H9 (cell line): ENCODE data around the gene FLVCR1. TPM values are rescaled to one million over a fixed set of nuclear protein-coding genes. Genes with fewer than 3 reads are reported as not detected.

Experiments used
- DNase-seq: peaks from one replicate; pipeline ENCODE4 v3.0.0-alpha.2; 2017
- H2AFZ ChIP-seq: one replicate; pipeline ENCODE4 v1.6.1; 2013; ENCODE audit warnings: mild to moderate bottlenecking, low read length, control low read depth, moderate library complexity
- H2AK5ac ChIP-seq: 2 replicates; pipeline ENCODE4 v1.6.1; 2013; ENCODE audit warnings: low read length, control low read depth, mixed read lengths; ENCODE audit not compliant: insufficient read length
- H2BK120ac ChIP-seq: one replicate; pipeline ENCODE4 v1.6.1; 2013; ENCODE audit warnings: low read depth, mild to moderate bottlenecking, low read length, control low read depth, inconsistent platforms; ENCODE audit not compliant: poor library complexity, severe bottlenecking
- H2BK12ac ChIP-seq: 2 replicates; pipeline ENCODE4 v1.6.1; 2013; ENCODE audit warnings: low read length, control low read depth, mixed read lengths, low read depth; ENCODE audit not compliant: insufficient read length
- H2BK15ac ChIP-seq: 2 replicates; pipeline ENCODE4 v1.6.1; 2013; ENCODE audit warnings: low read depth, low read length, control low read depth
- H2BK20ac ChIP-seq: one replicate; pipeline ENCODE4 v1.6.1; 2013; ENCODE audit warnings: low read depth, mild to moderate bottlenecking, low read length, control low read depth, inconsistent platforms; ENCODE audit not compliant: poor library complexity, severe bottlenecking
- H2BK5ac ChIP-seq: 2 replicates; pipeline ENCODE4 v1.6.1; 2013; ENCODE audit warnings: low read length, control low read depth, mixed read lengths; ENCODE audit not compliant: insufficient read length
- H3K14ac ChIP-seq: 2 replicates; pipeline ENCODE4 v1.6.1; 2013; ENCODE audit warnings: low read length, control low read depth; ENCODE audit not compliant: insufficient read depth
- H3K18ac ChIP-seq: 2 replicates; pipeline ENCODE4 v1.6.1; 2013; ENCODE audit warnings: low read depth, mild to moderate bottlenecking, mixed read lengths, low read length, control low read depth; ENCODE audit not compliant: insufficient read length
- H3K23ac ChIP-seq: 2 replicates; pipeline ENCODE4 v1.6.1; 2013; ENCODE audit warnings: low read length, control low read depth, mixed read lengths, low read depth; ENCODE audit not compliant: insufficient read length
- H3K23me2 ChIP-seq: 2 replicates; pipeline ENCODE4 v1.6.1; 2013; ENCODE audit warnings: low read depth, mild to moderate bottlenecking, mixed read lengths, low read length, control low read depth; ENCODE audit not compliant: insufficient read length, poor library complexity, severe bottlenecking
- H3K27ac ChIP-seq: 2 replicates; pipeline ENCODE4 v1.5.1; 2013; ENCODE audit warnings: low read length, control low read depth, mixed read lengths, low read depth; ENCODE audit not compliant: insufficient read length
- H3K27me3 ChIP-seq: 2 replicates; pipeline ENCODE4 v1.6.1; 2013; ENCODE audit warnings: low read length, control low read depth, inconsistent platforms; ENCODE audit not compliant: insufficient read depth
- H3K4ac ChIP-seq: 2 replicates; pipeline ENCODE4 v1.6.1; 2013; ENCODE audit warnings: low read depth, mild to moderate bottlenecking, control low read depth, inconsistent platforms, low read length, moderate library complexity
- H3K4me1 ChIP-seq: 2 replicates; pipeline ENCODE4 v1.6.1; 2013; ENCODE audit warnings: low read length, control low read depth, inconsistent platforms; ENCODE audit not compliant: insufficient read depth
- H3K4me2 ChIP-seq: 2 replicates; pipeline ENCODE4 v1.6.1; 2013; ENCODE audit warnings: low read length, control low read depth, mixed read lengths; ENCODE audit not compliant: insufficient read length, insufficient read depth
- H3K56ac ChIP-seq: 2 replicates; pipeline ENCODE4 v1.6.1; 2013; ENCODE audit warnings: low read depth, mild to moderate bottlenecking, mixed read lengths, low read length, control low read depth; ENCODE audit not compliant: insufficient read length
- H3K79me1 ChIP-seq: 2 replicates; pipeline ENCODE4 v1.6.1; 2013; ENCODE audit warnings: low read depth, mild to moderate bottlenecking, moderate library complexity, low read length, control low read depth, inconsistent platforms; ENCODE audit not compliant: insufficient read depth, poor library complexity, severe bottlenecking
- H3K79me2 ChIP-seq: 2 replicates; pipeline ENCODE4 v1.6.1; 2013; ENCODE audit warnings: low read length, control low read depth, inconsistent platforms; ENCODE audit not compliant: insufficient read depth
- H3K9ac ChIP-seq: 2 replicates; pipeline ENCODE4 v1.6.1; 2013; ENCODE audit warnings: low read length, control low read depth, mixed read lengths; ENCODE audit not compliant: insufficient read length; ENCODE audit errors: extremely low read depth
- H3K9me3 ChIP-seq: one replicate; pipeline ENCODE4 v1.6.1; 2013; ENCODE audit warnings: low read depth, low read length, inconsistent platforms; ENCODE audit not compliant: control insufficient read depth
- H3T11ph ChIP-seq: one replicate; pipeline ENCODE4 v1.6.1; 2013; ENCODE audit warnings: mild to moderate bottlenecking, low read length, control low read depth, inconsistent platforms
- H4K20me1 ChIP-seq: one replicate; pipeline ENCODE4 v1.6.1; 2013; ENCODE audit not compliant: control insufficient read depth, insufficient read length, insufficient read depth
- H4K5ac ChIP-seq: 2 replicates; pipeline ENCODE4 v1.6.1; 2013; ENCODE audit warnings: low read depth, mild to moderate bottlenecking, mixed read lengths, low read length, control low read depth; ENCODE audit not compliant: insufficient read length
- H4K8ac ChIP-seq: replicated peaks from 2 replicates; pipeline ENCODE4 v1.6.1; 2013; ENCODE audit warnings: low read length, control low read depth, mixed read lengths, low read depth; ENCODE audit not compliant: insufficient read length
- H4K91ac ChIP-seq: 2 replicates; pipeline ENCODE4 v1.6.1; 2013; ENCODE audit warnings: low read depth, mild to moderate bottlenecking, moderate library complexity, mixed read lengths, low read length, control low read depth; ENCODE audit not compliant: insufficient read length
- H3K27ac Mint-ChIP-seq, 3 experiments: 2 replicates in 2 of 3; 3 replicates in 1 of 3; pipeline ENCODE4 v1.8.0; 2020 to 2021; ENCODE audit warnings: mixed read lengths in 3 of 3, mild to moderate bottlenecking in 1 of 3, moderate library complexity in 1 of 3
- H3K27me3 Mint-ChIP-seq: 2 replicates; pipeline ENCODE4 v1.8.0; 2021; ENCODE audit warnings: low read depth, mild to moderate bottlenecking, moderate library complexity, mixed read lengths
- H3K36me3 Mint-ChIP-seq, 3 experiments: 2 replicates in 2 of 3; 3 replicates in 1 of 3; pipeline ENCODE4 v1.8.0; 2020 to 2021; ENCODE audit warnings: low read depth in 3 of 3, mixed read lengths in 3 of 3; ENCODE audit not compliant: insufficient read depth in 1 of 3
- H3K4me1 Mint-ChIP-seq, 2 experiments: 2 replicates each; pipeline ENCODE4 v1.8.0; 2020; ENCODE audit warnings: mixed read lengths in 2 of 2
- H3K4me3 Mint-ChIP-seq, 2 experiments: 2 replicates in 1 of 2; 3 replicates in 1 of 2; pipeline ENCODE4 v1.8.0; 2020 to 2021; ENCODE audit warnings: mild to moderate bottlenecking in 2 of 2, mixed read lengths in 2 of 2, moderate library complexity in 1 of 2
- H3K9me3 Mint-ChIP-seq, 2 experiments: 2 replicates in 1 of 2; 3 replicates in 1 of 2; pipeline ENCODE4 v1.8.0; 2020; ENCODE audit warnings: mild to moderate bottlenecking in 2 of 2, mixed read lengths in 2 of 2, moderate library complexity in 1 of 2
- WGBS: extraction: QIAGEN DNeasy Blood & Tissue Kit; methylation state at CpG from one replicate; pipeline ENCODE4 v1.1.7; 2013; ENCODE audit warnings: missing lambda C conversion rate, low lambda C conversion rate, mixed read lengths; ENCODE audit not compliant: insufficient read length; ENCODE audit errors: extremely low coverage; 5-methylcytosine and 5-hydroxymethylcytosine counted together
- total RNA-seq: library from RNA; stranded (reverse); gene quantifications from 2 replicates; pipeline ENCODE4 v1.2.1, GENCODE V29; 2021
- TF ChIP-seq, protein P1 (sequence below): fragments of 200-600 bp; sonication (generic); conservative IDR thresholded peaks from 3 replicates; pipeline ENCODE4 v1.8.0; 2021; ENCODE audit warnings: antibody characterized with exemption, mild to moderate bottlenecking

Gene FLVCR1
- total RNA-seq, 1 experiment from 2014 or later: 55.2 TPM

- Mint-ChIP-seq H3K36me3 (peaks cover 22 to 26% (median 26%) of the 10 kb centered on the region in 3 experiments), H3K4me1 (peaks cover 27 to 39% of the 10 kb centered on the region in 2 experiments), H3K9me3 (peaks cover 2 to 10% of the 10 kb centered on the region in 2 experiments; a peak in 4 of 5 replicates), H3K27me3 (peaks cover 13% of the 10 kb centered on the region), H3K4me3 (no peak overlapping the region), H3K27ac (peak overlapping the region; percentile 21 to 63 (median 55); a peak in 3 of 7 replicates)
- H4K20me1 ChIP-seq: peaks cover 3% of the 10 kb centered on the region
- H3K4me2 ChIP-seq: peak overlapping the region; percentile 91
- H3K4me1 ChIP-seq: peaks cover 4% of the 10 kb centered on the region; the same call in 1 of the 2 replicates
- peaks cover 30% of the 10 kb centered on the region for H3K79me2 ChIP-seq
- no peaks in the 10 kb centered on the region for H3K9me3 ChIP-seq
- WGBS: no CpG with 5 or more reads among the region's 16 CpGs
- H3K18ac ChIP-seq: no peak overlapping the region
- H3K14ac ChIP-seq: no peak overlapping the region; the same call in 1 of the 2 replicates
- H3K27me3 ChIP-seq: no peaks in the 10 kb centered on the region
- H3K56ac ChIP-seq: no peak overlapping the region
- no peak overlapping the region for H2BK12ac ChIP-seq
- H3K23ac ChIP-seq: no peak overlapping the region
- H2BK120ac ChIP-seq: no peak overlapping the region
- no peak overlapping the region for H3T11ph ChIP-seq
- H3K4ac ChIP-seq: no peak overlapping the region
- no peak overlapping the region for H4K8ac ChIP-seq
- no peak overlapping the region for H3K27ac ChIP-seq
- H4K5ac ChIP-seq: no peak overlapping the region
- H3K9ac ChIP-seq: no peak overlapping the region
- no peak overlapping the region for H2AFZ ChIP-seq
- TF ChIP-seq, protein P1, sequence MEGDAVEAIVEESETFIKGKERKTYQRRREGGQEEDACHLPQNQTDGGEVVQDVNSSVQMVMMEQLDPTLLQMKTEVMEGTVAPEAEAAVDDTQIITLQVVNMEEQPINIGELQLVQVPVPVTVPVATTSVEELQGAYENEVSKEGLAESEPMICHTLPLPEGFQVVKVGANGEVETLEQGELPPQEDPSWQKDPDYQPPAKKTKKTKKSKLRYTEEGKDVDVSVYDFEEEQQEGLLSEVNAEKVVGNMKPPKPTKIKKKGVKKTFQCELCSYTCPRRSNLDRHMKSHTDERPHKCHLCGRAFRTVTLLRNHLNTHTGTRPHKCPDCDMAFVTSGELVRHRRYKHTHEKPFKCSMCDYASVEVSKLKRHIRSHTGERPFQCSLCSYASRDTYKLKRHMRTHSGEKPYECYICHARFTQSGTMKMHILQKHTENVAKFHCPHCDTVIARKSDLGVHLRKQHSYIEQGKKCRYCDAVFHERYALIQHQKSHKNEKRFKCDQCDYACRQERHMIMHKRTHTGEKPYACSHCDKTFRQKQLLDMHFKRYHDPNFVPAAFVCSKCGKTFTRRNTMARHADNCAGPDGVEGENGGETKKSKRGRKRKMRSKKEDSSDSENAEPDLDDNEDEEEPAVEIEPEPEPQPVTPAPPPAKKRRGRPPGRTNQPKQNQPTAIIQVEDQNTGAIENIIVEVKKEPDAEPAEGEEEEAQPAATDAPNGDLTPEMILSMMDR: no peak
- no peak for DNase-seq
- H4K91ac ChIP-seq: no peak overlapping the region
- no peaks in the 10 kb centered on the region for H3K79me1 ChIP-seq
- no peak overlapping the region for H2BK5ac ChIP-seq
- H3K23me2 ChIP-seq: peaks cover 9% of the 10 kb centered on the region
- no peak overlapping the region for H2BK15ac ChIP-seq
- no peak overlapping the region for H2AK5ac ChIP-seq
- no peak overlapping the region for H2BK20ac ChIP-seq
These were observed 1.3 kb upstream of the FLVCR1 start for GRCh38 chr1:212856755-212857154.
